Vagina (tissue), 2 donors: ENCODE data around the gene PIK3R3.

ENCODE experiments used
- POLR2A ChIP-seq, 2 donors: fragments of 450-650 bp; IDR thresholded peaks; one replicate each; pipeline ENCODE4 v1.6.1; 2017; ENCODE audit warnings: antibody characterized with exemption in 2 of 2, mild to moderate bottlenecking in 2 of 2, moderate library complexity in 2 of 2
- POLR2AphosphoS5 ChIP-seq, 2 donors: sonication (generic); formaldehyde crosslinking; IDR thresholded peaks; one replicate each; pipeline ENCODE4 v1.9.0; 2017; ENCODE audit warnings: antibody characterized with exemption in 2 of 2, mild to moderate bottlenecking in 2 of 2, low read depth in 1 of 2; ENCODE audit not compliant: insufficient read depth in 1 of 2
- TF ChIP-seq, protein P1 (sequence below), 3 experiments: fragments of 450-650 bp in 2 of 3; fragments of 200-600 bp in 1 of 3; sonication (generic) in 1 of 3; IDR thresholded peaks; one replicate each; pipeline ENCODE4 v1.5.1; 2017 to 2019; ENCODE audit warnings: antibody characterized with exemption in 3 of 3, mild to moderate bottlenecking in 2 of 3, moderate library complexity in 2 of 3

DNA sequence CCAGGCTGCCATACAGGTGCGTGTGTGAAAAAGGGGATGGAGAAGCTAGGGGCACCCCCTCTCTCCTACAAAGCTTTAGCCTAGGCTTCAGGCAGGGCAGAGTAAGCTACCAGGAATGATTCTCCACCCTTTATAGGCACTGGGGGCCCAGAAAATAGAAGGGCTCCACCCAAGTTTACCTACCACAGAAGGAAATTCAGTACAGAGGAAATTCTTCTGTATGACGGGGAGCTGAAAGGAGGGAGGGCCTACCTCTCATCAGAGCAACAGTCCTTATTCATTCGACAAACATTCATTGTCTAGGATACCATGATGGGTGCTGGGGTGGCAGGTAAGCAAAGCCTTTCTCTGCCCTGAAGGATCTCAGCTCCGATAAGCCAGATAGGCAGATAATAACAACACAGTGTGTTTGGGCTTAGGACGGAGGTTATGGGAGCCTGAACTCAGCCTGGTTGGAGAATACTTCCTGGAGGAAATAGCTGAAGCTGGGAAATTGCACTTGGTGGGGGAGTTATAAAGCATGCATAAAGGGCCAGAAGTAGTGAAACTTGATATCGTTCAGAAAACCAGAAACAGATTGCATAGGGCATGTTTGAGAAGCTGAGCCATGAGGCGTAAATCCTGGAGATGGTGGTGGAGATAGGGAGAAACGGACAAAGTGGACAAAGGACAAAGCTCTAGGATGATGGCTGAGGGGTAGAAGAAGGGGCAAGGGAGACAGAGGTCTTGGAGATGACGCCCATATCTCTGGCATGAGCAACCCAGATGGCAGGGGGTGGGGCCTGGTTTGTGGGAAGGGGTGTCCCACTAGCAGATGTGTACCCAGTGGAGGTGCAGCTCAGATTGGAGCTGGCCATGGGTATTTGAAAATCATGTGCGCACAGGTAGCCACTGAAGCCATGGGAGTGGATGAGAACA, 49.2 kb upstream of the PIK3R3 start:
- TF ChIP-seq, protein P1, sequence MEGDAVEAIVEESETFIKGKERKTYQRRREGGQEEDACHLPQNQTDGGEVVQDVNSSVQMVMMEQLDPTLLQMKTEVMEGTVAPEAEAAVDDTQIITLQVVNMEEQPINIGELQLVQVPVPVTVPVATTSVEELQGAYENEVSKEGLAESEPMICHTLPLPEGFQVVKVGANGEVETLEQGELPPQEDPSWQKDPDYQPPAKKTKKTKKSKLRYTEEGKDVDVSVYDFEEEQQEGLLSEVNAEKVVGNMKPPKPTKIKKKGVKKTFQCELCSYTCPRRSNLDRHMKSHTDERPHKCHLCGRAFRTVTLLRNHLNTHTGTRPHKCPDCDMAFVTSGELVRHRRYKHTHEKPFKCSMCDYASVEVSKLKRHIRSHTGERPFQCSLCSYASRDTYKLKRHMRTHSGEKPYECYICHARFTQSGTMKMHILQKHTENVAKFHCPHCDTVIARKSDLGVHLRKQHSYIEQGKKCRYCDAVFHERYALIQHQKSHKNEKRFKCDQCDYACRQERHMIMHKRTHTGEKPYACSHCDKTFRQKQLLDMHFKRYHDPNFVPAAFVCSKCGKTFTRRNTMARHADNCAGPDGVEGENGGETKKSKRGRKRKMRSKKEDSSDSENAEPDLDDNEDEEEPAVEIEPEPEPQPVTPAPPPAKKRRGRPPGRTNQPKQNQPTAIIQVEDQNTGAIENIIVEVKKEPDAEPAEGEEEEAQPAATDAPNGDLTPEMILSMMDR (IDR thresholded peaks at IDR 0.05): no peak
- TF ChIP-seq POLR2A (IDR thresholded peaks at IDR 0.05) (no peak), POLR2AphosphoS5 (IDR thresholded peaks at IDR 0.05; ENCODE audit: insufficient read depth in 1 of 2, low read depth in 1 of 2) (no peak)
